GM18951 (cell line): ENCODE results near the gene HDAC9.

ENCODE experiments used
- POLR2A ChIP-seq: IDR thresholded peaks from 4 replicates; pipeline ENCODE4 v1.6.1; 2011; ENCODE audit warnings: mild to moderate bottlenecking; ENCODE audit not compliant: insufficient read length, insufficient read depth; ENCODE audit errors: extremely low read depth
- in situ Hi-C: fragments of 300-500 bp; cut with MboI; formaldehyde crosslinking; loops from one replicate; pipeline ENCODE4 v1.12.0; 2022; ENCODE audit warnings: low sequenced_read_pairs, mixed read lengths, inconsistent platforms; ENCODE audit not compliant: unreplicated experiment

Gene HDAC9

DNA sequence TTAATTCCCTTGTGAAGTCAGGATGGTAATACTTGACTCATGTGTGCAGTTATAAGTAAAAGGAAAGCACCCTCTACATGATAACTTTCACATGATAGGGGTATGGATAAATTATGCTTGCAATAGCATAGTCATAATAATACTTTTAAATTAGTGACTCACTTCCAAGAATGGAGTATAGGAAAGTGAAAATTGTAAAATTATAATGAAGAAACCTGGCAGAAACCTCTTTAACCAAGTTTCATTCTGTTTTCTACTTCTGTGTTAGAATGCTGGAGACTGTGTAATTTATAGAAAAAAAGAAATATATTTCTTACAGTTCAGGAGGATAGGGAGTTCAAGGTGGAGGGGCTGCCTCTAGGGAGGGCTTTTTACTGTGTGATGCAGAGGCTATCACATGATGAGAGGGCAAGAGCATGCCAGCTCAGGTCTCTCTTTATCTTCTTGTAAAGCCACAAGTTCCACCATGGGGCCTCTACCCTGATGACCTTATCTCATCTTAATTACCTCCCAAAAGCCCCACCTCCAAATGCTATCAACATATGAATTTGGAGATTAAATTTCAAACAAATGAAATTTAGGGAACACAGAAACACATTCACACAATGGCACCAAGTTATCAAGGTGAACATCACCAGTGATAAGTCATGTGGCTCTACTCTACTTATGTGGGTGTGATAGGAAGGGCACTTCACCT, 43.2 kb downstream of the HDAC9 start:
- in situ Hi-C loops = no loop called here
- TF ChIP-seq POLR2A = no peak

DNA sequence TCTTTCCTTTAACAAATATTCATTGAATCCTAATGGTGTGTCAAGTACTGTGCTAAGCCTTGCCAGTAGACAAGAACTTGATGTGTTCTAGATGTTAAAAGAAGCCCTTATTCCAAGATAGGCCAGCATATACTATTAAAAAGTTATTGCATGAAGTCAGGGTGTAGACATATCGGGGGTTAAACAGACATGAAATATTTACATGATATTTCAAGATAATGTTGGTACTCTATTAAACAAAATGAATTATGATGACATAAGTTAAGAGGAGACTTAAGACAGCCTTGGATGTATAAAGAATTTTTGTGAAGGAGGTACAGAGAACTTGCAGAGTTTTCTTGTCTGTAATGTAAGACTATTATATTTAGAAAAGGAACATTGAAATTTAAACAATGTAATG, 44.8 kb downstream of the HDAC9 start:
- TF ChIP-seq POLR2A = no peak
- in situ Hi-C loops = no loop called here

DNA sequence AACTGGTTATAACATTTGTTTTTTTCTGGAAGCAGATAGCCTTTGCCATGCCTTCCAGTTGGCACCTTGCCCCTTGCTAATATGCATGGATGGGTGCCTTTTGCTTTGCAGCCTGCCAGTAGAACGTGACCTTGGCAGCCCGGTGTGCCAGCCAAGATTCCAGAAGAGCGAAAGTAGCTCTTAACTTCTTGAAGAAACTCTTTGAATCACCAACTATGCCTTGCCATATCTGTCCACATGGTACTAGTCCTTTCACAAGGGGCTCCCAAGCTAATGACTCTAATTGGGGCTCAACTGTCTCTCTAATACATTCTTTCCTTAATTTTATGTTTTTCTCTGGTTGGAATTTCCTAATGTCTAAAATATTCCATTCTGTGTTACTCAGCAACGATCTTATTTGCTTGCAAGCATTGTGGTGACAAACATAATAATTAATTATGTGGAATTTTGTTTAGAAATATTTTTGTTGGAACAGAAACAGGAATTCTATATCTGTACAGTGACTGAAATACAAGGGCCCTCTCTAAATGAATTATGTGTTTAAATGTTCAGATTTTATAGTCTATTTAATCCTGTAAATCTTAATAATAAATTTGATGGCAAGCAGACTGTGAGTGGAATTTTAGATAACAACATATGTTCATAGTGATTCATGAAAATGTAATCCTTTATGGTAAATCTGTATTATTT, 45.8 kb downstream of the HDAC9 start:
- in situ Hi-C loops = no loop called here
- TF ChIP-seq POLR2A = no peak

GRCh38 chr7:18541871-18542212, 46.3 kb downstream of the HDAC9 start:
- in situ Hi-C loops = no loop called here
- TF ChIP-seq POLR2A = no peak

GRCh38 chr7:18546576-18546975, 51.0 kb downstream of the HDAC9 start:
- no peak for TF ChIP-seq POLR2A
- in situ Hi-C loops = no loop called here

GRCh38 chr7:18547509-18548187, 52.1 kb downstream of the HDAC9 start:
- in situ Hi-C loops = no loop called here
- no peak for TF ChIP-seq POLR2A

GRCh38 chr7:18548534-18548933, 53.0 kb downstream of the HDAC9 start:
- in situ Hi-C loops = no loop called here
- TF ChIP-seq POLR2A = no peak

DNA sequence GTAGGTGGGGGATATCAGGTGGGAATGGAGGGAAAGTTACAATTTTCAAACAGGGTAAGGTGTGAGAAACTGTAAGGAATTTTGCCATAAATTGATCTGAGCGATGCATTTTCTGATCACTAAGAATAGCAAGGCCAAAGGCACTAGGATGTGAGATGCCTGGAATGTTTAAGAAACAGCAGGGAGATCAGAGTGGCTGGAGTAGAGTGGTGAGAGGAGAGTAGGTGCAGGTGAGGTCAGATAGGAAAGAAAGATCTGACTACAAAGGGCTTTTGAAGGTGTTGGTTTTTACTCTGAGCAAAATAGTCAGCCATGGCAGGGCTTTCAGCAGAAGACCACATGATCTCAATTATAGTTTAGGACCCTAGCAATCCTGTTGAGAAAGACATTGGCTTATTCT, 55.0 kb downstream of the HDAC9 start:
- in situ Hi-C loops = no loop called here
- TF ChIP-seq POLR2A = no peak

DNA sequence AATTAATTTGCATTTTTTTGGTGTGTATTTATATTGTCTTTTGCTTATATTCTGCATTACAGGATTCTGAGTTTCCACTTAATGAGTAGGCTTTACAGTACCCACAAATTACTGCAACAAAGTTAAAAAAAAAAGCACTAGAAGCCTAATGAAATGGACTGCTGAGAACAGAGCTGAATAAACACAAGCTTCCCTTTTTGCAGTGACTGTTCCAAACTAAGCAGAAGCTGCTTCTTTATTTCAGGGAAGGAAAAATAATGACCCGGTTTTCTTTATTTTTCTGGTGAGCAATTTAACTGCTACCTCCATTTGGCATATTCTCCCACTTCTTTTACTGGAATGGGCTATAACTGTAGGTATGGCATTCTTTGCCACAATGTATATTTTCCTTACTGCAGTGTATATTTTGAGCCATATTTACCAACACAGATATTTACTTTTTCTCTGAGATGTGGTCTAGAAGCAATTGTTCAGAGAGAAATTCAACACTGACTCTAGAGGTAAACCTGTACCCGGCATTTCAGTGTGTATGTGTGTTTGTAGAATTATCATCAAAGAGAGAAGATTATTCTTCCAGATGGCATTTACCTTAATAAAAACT, 56.9 kb downstream of the HDAC9 start:
- TF ChIP-seq POLR2A = no peak
- in situ Hi-C loops = no loop called here

DNA sequence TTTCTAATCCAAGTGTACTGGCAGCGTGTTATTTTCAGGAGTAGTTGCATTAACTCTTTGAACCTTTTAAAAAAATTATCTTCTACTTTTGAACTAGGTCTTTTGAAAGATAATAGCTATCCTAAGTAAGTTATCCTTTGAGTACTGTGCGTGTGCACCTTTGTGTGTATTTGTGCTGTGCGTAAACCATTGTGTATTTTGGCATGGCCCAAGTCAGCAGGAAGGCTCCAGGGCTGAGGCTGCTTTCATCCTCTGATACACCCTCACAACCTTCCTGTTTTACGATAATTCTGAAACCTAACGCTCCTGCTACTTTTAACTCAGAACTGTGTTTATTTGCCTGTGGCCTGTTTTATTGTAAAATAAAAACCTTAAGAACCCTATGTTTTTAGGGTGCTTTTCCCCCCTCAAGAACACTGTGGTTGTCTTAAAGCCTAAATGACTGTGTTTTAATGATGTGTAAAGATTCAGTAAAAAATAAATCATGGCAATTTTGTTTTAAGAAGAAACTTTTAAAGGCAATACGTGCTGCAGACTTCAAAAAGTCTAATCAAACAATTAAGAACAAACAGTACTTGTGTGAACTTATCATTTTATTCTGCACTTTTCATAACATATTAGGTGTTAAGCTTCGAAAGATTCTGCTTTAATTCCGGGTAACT, 57.5 kb downstream of the HDAC9 start:
- no peak for TF ChIP-seq POLR2A
- in situ Hi-C loops = no loop called here

GRCh38 chr7:18553605-18554003, 58.1 kb downstream of the HDAC9 start:
- TF ChIP-seq POLR2A = no peak
- in situ Hi-C loops = no loop called here

- in situ Hi-C loops = no loop called here
- TF ChIP-seq POLR2A = no peak
Observed at GRCh38 chr7:18555120-18555519, 59.6 kb downstream of the HDAC9 start.

- TF ChIP-seq POLR2A = no peak
- in situ Hi-C loops = no loop called here
Observed at GRCh38 chr7:18555968-18556367, 60.4 kb downstream of the HDAC9 start.
